ENCODE measurements around the gene KSR2. TPM values are rescaled to one million over a fixed set of nuclear protein-coding genes. Genes with fewer than 3 reads are reported as not detected.

Gene KSR2
- total RNA-seq, 1 experiment from 2014 or later = 0.15 TPM

- peaks cover 10% of the 10 kb centered on the region for H3K27me3 ChIP-seq (ENCODE audit: control insufficient read depth, insufficient read depth, low read length)
- H3K4me3 ChIP-seq (ENCODE audit: low read depth in 2 of 2, low read length in 2 of 2) = no peak overlapping the region
- no TSS peak for BruUV-seq (replicated peaks)
- H3K27ac ChIP-seq (ENCODE audit: low read length) = no peak overlapping the region
- H3K36me3 ChIP-seq (ENCODE audit: control insufficient read depth, insufficient read depth, low read length) = no peaks in the 10 kb centered on the region
- DNase-seq (ENCODE audit: low read depth, low spot score) (no peak), ATAC-seq (no peak)
- POLR2A ChIA-PET = no interaction called here
- no peaks in the 10 kb centered on the region for H3K9me3 ChIP-seq (ENCODE audit: control insufficient read depth, insufficient read depth, low read depth, low read length)
- CTCF ChIA-PET = interaction anchor here (0.6 to 2.6 kb wide), 4 partner anchors 9 to 592 kb away, joined by 3 to 29 read pairs (median 5); no protein-coding TSS in a partner anchor
- TF ChIP-seq SIN3A (IDR thresholded peaks at IDR 0.05; ENCODE audit: borderline replicate concordance, insufficient read depth, low read depth, low read length) = no peak
- TF ChIP-seq, protein P1, sequence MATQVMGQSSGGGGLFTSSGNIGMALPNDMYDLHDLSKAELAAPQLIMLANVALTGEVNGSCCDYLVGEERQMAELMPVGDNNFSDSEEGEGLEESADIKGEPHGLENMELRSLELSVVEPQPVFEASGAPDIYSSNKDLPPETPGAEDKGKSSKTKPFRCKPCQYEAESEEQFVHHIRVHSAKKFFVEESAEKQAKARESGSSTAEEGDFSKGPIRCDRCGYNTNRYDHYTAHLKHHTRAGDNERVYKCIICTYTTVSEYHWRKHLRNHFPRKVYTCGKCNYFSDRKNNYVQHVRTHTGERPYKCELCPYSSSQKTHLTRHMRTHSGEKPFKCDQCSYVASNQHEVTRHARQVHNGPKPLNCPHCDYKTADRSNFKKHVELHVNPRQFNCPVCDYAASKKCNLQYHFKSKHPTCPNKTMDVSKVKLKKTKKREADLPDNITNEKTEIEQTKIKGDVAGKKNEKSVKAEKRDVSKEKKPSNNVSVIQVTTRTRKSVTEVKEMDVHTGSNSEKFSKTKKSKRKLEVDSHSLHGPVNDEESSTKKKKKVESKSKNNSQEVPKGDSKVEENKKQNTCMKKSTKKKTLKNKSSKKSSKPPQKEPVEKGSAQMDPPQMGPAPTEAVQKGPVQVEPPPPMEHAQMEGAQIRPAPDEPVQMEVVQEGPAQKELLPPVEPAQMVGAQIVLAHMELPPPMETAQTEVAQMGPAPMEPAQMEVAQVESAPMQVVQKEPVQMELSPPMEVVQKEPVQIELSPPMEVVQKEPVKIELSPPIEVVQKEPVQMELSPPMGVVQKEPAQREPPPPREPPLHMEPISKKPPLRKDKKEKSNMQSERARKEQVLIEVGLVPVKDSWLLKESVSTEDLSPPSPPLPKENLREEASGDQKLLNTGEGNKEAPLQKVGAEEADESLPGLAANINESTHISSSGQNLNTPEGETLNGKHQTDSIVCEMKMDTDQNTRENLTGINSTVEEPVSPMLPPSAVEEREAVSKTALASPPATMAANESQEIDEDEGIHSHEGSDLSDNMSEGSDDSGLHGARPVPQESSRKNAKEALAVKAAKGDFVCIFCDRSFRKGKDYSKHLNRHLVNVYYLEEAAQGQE (IDR thresholded peaks at IDR 0.05; ENCODE audit: insufficient read depth in 1 of 2, low read depth in 2 of 2, low read length in 1 of 2) = no peak
- TF ChIP-seq, protein P2, sequence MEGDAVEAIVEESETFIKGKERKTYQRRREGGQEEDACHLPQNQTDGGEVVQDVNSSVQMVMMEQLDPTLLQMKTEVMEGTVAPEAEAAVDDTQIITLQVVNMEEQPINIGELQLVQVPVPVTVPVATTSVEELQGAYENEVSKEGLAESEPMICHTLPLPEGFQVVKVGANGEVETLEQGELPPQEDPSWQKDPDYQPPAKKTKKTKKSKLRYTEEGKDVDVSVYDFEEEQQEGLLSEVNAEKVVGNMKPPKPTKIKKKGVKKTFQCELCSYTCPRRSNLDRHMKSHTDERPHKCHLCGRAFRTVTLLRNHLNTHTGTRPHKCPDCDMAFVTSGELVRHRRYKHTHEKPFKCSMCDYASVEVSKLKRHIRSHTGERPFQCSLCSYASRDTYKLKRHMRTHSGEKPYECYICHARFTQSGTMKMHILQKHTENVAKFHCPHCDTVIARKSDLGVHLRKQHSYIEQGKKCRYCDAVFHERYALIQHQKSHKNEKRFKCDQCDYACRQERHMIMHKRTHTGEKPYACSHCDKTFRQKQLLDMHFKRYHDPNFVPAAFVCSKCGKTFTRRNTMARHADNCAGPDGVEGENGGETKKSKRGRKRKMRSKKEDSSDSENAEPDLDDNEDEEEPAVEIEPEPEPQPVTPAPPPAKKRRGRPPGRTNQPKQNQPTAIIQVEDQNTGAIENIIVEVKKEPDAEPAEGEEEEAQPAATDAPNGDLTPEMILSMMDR (IDR thresholded peaks at IDR 0.05) = no peak
- no peak for TF ChIP-seq TCF7L2 (IDR thresholded peaks at IDR 0.05; ENCODE audit: low read depth, low read length)
- no peak for TF ChIP-seq POLR2AphosphoS5 (IDR thresholded peaks at IDR 0.05; ENCODE audit: low read depth, low read length)
- peaks cover 4% of the 10 kb centered on the region; the same call in 1 of the 2 replicates for H3K4me1 ChIP-seq (ENCODE audit: control insufficient read depth, insufficient read depth, low read length)
- intact Hi-C loops (cut with micrococcal nuclease; ENCODE audit: unreplicated experiment) (loop anchor here (2.0 to 5.0 kb wide), 4 partner anchors 169 to 599 kb away; no protein-coding TSS in a partner anchor), in situ Hi-C loops (cut with HindIII; ENCODE audit: low pct_unique_long_range_greater_than_20kb, low sequenced_read_pairs) (loop anchor here (25.0 kb wide), 1 partner anchor 599 kb away; no protein-coding TSS in a partner anchor)
These were observed 132.3 kb downstream of the KSR2 start for GRCh38 chr12:117836476-117836875.

GRCh38 chr12:117835156-117835555 is 133.6 kb downstream of the KSR2 start:
- POLR2A ChIA-PET = no interaction called here
- Histone ChIP-seq H3K36me3 (ENCODE audit: control insufficient read depth, insufficient read depth, low read length) (no peaks in the 10 kb centered on the region), H3K27me3 (ENCODE audit: control insufficient read depth, insufficient read depth, low read length) (peaks cover 10% of the 10 kb centered on the region), H3K9me3 (ENCODE audit: control insufficient read depth, insufficient read depth, low read depth, low read length) (no peaks in the 10 kb centered on the region), H3K27ac (ENCODE audit: low read length) (no peak overlapping the region), H3K4me1 (ENCODE audit: control insufficient read depth, insufficient read depth, low read length) (peaks cover 4% of the 10 kb centered on the region; the same call in 1 of the 2 replicates), H3K4me3 (ENCODE audit: low read depth in 2 of 2, low read length in 2 of 2) (no peak overlapping the region)
- ATAC-seq = no peak
- TF ChIP-seq POLR2AphosphoS5 (IDR thresholded peaks at IDR 0.05; ENCODE audit: low read depth, low read length) (no peak), SIN3A (IDR thresholded peaks at IDR 0.05; ENCODE audit: borderline replicate concordance, insufficient read depth, low read depth, low read length) (no peak), TCF7L2 (IDR thresholded peaks at IDR 0.05; ENCODE audit: low read depth, low read length) (no peak)
- TF ChIP-seq, protein P2 (IDR thresholded peaks at IDR 0.05) = no peak
- TF ChIP-seq, protein P1 (IDR thresholded peaks at IDR 0.05; ENCODE audit: insufficient read depth in 1 of 2, low read depth in 2 of 2, low read length in 1 of 2) = no peak
- no TSS peak for BruUV-seq (replicated peaks)
- no peak for DNase-seq (ENCODE audit: low read depth, low spot score)
- intact Hi-C loops (cut with micrococcal nuclease; ENCODE audit: unreplicated experiment) = loop anchor here (5.0 kb wide), 3 partner anchors 168 to 598 kb away; no protein-coding TSS in a partner anchor
- in situ Hi-C loops (cut with HindIII; ENCODE audit: low pct_unique_long_range_greater_than_20kb, low sequenced_read_pairs) = loop anchor here (25.0 kb wide), 1 partner anchor 598 kb away; no protein-coding TSS in a partner anchor
- CTCF ChIA-PET = no interaction called here
